ENCODE measurements around the gene MTRFR.

GRCh38 chr12:123278101-123278627 lies 44.9 kb downstream of the MTRFR start:
- TF ChIP-seq POLR2AphosphoS5 (IDR thresholded peaks at IDR 0.05; ENCODE audit: low read depth, low read length) (no peak), TAF1 (IDR thresholded peaks at IDR 0.05; ENCODE audit: borderline replicate concordance, insufficient read depth, low read length) (no peak), REST (IDR thresholded peaks at IDR 0.05; ENCODE audit: insufficient read depth in 1 of 2, low read depth in 2 of 2, low read length in 2 of 2) (no peak), SIN3A (IDR thresholded peaks at IDR 0.05; ENCODE audit: borderline replicate concordance, insufficient read depth, low read length) (no peak)

Measured in PFSK-1 (cell line).